CD4-positive, alpha-beta T cell treated with Interleukin-15 for 1 hour (primary cell): ENCODE data around the gene UBXN6.

Experiments used
- DNase-seq: peaks from one replicate; pipeline ENCODE4 v3.0.0-alpha.2; 2020

Gene UBXN6

GRCh38 chr19:4455719-4456475 is 1.7 kb downstream of the UBXN6 start:
- DNase-seq: no peak

GRCh38 chr19:4454747-4455718 is 2.6 kb downstream of the UBXN6 start:
- DNase-seq: no peak

GRCh38 chr19:4453232-4454179 is 4.1 kb downstream of the UBXN6 start:
- DNase-seq: no peak

- DNase-seq: no peak
These were observed 5.2 kb downstream of the UBXN6 start for GRCh38 chr19:4452230-4452990.

GRCh38 chr19:4449639-4450028 is 8.0 kb downstream of the UBXN6 start:
- no peak for DNase-seq

DNA sequence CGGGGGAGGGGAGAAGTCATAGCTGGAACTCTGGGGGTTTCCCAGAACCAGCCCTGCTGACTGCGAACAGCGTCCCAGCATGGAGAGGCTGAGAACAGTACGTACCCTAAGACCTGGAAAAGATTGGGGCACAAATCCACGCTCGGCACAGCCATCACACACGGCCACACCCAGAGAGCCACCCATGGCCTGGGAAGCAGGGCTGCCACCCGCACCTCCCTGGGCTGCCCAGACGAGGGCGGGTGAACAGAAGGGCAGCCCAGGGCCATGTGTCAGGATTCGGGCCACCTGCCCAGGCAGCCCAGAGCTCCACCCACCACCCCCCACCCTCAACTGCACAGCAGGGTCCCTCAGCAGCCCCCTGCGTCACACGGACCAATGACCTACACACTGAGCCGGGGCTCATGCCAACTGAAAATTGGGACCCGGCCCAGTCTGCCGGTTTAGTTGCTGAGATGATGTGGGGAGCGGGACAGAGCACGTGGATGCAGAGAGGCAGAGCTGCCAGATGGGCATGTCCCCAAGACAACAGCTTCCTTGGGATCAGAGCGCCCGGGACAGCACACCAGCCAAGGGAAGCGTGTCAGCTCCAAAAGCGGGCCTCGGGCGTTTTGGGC is 8.5 kb downstream of the UBXN6 start:
- DNase-seq: no peak

GRCh38 chr19:4448147-4448985 is 9.2 kb downstream of the UBXN6 start:
- no peak for DNase-seq

- DNase-seq: no peak
These were observed 10.1 kb downstream of the UBXN6 start for GRCh38 chr19:4447327-4448146.

- DNase-seq: no peak
These were observed 10.8 kb downstream of the UBXN6 start for GRCh38 chr19:4446704-4447200.

DNA sequence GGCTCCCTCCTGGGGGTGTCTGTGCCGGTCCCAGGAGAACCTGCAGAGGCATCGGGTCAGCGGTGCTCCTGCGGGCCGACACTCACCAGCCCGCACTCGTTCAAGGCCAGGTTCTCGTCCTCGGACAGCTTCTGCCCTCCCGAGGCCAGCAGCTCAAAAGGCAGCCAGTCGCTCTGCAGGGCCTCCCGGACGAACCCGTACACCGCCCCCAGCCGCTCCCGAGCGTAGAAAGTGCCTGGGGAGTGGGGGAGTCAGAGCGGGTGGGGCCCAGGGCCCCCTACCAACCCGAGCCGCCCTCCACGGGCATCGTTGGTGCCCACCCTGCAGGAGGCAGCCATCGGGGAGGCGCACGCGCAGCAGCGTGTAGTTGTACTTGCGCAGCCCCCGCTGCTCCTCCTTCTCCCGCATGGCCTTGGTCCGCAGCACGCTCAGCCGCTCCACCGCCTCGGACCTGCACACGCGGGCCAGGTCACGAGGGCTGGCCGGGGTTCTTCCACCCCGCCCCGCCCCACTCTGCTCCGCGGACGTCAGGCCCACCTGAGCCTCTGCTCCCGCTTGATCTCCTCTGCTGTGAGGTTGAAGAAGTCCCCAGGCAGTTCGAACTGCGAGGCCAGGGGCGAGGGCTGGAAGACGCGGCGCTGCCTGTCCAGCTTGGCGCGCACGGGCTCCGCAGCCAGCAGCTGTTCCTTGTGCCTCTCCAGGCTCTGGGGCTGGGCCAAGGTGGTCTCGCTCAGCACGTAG is 11.5 kb downstream of the UBXN6 start:
- DNase-seq: no peak

GRCh38 chr19:4444765-4445741 is 12.5 kb downstream of the UBXN6 start:
- no peak for DNase-seq

- DNase-seq: no peak
These were observed 13.4 kb downstream of the UBXN6 start for GRCh38 chr19:4443966-4444764.

- DNase-seq: no peak
These were observed 14.4 kb downstream of the UBXN6 start for GRCh38 chr19:4443188-4443587.

GRCh38 chr19:4442819-4443146 is 14.8 kb downstream of the UBXN6 start:
- no peak for DNase-seq

DNA sequence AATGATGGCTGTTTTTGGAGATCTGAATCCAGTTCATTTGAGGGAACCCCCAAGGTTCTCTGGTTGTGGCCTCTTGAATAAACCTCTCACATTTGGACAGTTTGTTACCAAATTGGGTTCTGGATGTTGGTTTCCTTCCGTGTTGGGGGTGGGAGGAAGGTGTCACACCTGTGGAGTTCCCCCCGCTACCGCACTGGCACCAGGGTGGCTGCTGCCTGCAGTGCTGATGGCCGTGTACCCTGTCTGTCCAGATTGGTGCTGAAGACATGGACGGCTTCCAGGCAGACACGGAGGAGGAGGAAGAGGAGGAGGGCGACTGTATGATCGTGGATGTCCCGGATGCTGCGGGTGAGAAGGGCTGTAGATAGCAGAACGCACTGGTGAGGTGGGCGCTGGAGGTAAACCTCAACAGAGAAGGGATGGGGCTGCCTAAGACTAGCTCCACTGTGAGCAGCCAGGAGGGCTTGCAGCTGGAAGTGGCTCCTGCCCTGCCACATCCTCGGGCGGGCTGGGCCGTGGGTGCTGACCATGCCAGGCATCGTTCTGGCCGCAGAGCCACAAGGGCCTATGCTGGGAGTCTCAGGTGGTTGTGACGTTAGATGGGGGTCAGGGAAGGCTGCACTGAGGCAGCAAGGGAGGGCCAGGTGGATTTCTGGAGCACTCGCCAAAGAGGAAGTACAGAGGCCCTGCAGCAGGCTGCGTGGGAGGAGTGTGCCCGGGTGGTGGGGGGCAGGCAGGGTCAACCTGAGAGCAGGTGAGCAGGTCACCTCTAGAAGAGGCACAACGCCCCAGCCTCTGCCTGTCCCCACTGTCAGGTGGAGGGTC is 15.4 kb downstream of the UBXN6 start:
- DNase-seq: no peak

DNA sequence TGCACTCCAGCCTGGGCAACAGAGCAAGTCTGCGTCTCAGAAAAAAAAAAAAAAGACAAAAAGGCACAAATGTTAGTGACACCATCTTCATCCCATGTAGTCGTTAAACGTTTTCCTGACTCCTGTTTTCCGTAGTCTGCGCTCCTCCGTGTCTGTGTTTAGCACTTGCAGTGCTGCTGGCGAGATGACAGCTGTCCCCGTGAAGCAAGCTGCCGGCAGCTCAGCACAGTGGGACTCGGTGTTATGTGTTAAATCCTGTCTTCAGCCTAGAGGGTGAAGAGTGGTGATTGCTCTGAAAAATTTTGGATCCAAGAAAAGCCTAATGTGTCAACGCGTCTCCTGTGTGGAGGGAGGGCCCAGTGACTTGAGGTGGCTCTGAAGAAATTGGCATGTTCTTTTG is 18.4 kb downstream of the UBXN6 start:
- DNase-seq: no peak
